Naive B cell (primary cell): ENCODE measurements around the gene RBPJ. TPM values are rescaled to one million over a fixed set of nuclear protein-coding genes. Genes with fewer than 3 reads are reported as not detected.

ENCODE experiments used
- ATAC-seq, 2 donors: fragments of 150-1000 bp; cut with Tn5 transposase; 2 replicates each; pipeline ENCODE4 v1.10.0; 2021; ENCODE audit warnings: low read depth in 2 of 2, mild to moderate bottlenecking in 2 of 2, moderate library complexity in 2 of 2
- DNase-seq: peaks from one replicate; pipeline ENCODE4 v3.0.0; 2022
- H3K27ac Mint-ChIP-seq, 6 donors: one replicate each; pipeline ENCODE4 v1.8.0; 2020 to 2022; ENCODE audit warnings: mild to moderate bottlenecking in 6 of 6, mixed read lengths in 6 of 6, moderate library complexity in 5 of 6, inconsistent platforms in 2 of 6
- H3K27me3 Mint-ChIP-seq, 3 donors: one replicate each; pipeline ENCODE4 v1.8.0; 2021 to 2022; ENCODE audit warnings: mixed read lengths in 3 of 3, mild to moderate bottlenecking in 1 of 3
- H3K36me3 Mint-ChIP-seq, 2 donors: one replicate each; pipeline ENCODE4 v1.8.0; 2020 to 2022; ENCODE audit warnings: mixed read lengths in 2 of 2, inconsistent platforms in 1 of 2, mild to moderate bottlenecking in 1 of 2
- H3K4me1 Mint-ChIP-seq, 3 donors: one replicate each; pipeline ENCODE4 v1.8.0; 2020 to 2022; ENCODE audit warnings: mixed read lengths in 3 of 3, inconsistent platforms in 1 of 3, mild to moderate bottlenecking in 1 of 3, moderate library complexity in 1 of 3
- H3K4me3 Mint-ChIP-seq, 8 donors: one replicate each; pipeline ENCODE4 v1.8.0; 2020 to 2022; ENCODE audit warnings: mild to moderate bottlenecking in 8 of 8, mixed read lengths in 8 of 8, moderate library complexity in 8 of 8, inconsistent platforms in 2 of 8
- H3K9me3 Mint-ChIP-seq, 7 donors: one replicate each; pipeline ENCODE4 v1.8.0; 2020 to 2022; ENCODE audit warnings: mixed read lengths in 7 of 7, mild to moderate bottlenecking in 5 of 7, inconsistent platforms in 2 of 7, moderate library complexity in 1 of 7
- polyA plus RNA-seq, 6 donors: library from polyadenylated mRNA; unstranded; fragments of 300-500 nt; fragmentation: Illumina TruSeq; gene quantifications; one replicate each; pipeline ENCODE4 v1.2.3, GENCODE V29; 2021; ENCODE audit warnings: low read depth in 6 of 6

RBPJ gene
- polyA plus RNA-seq = 10 to 100 TPM; 35.7 to 82.1 (median 49.6) TPM

- H3K9me3 Mint-ChIP-seq = peaks cover 0 to 7% (median 2%) of the 10 kb centered on the region in 7 donors
- H3K27me3 Mint-ChIP-seq = no peaks in the 10 kb centered on the region
- H3K36me3 Mint-ChIP-seq = peaks cover 0 to 7% of the 10 kb centered on the region in 2 donors
- peak within 1 kb of the TSS; percentile 97 to 99 (median 98) for H3K27ac Mint-ChIP-seq
- H3K4me3 Mint-ChIP-seq = peak within 1 kb of the TSS; percentile 91 to 99 (median 98)
- H3K4me1 Mint-ChIP-seq = peaks cover 25 to 34% (median 30%) of the 10 kb centered on the region in 3 donors
- peak; percentile 84 for DNase-seq
- peak; percentile 39 to 43 for ATAC-seq
Measured at GRCh38 chr4:26320538-26321372, at the start of gene RBPJ. RBPJ (plus strand) TSS chr4:26321014; CDS start chr4:26321029, 15 bp downstream.

- ATAC-seq = no peak
- no peak overlapping the region for H3K4me3 Mint-ChIP-seq
- H3K27me3 Mint-ChIP-seq = peaks cover 14 to 38% (median 21%) of the 10 kb centered on the region in 3 donors
- no peak for DNase-seq
- H3K9me3 Mint-ChIP-seq = peaks cover 0 to 2% (median 0%) of the 10 kb centered on the region in 7 donors
- no peak overlapping the region for H3K27ac Mint-ChIP-seq
- H3K36me3 Mint-ChIP-seq = no peaks in the 10 kb centered on the region
- H3K4me1 Mint-ChIP-seq = peaks cover 0 to 4% (median 1%) of the 10 kb centered on the region in 3 donors
Measured at GRCh38 chr4:26271703-26272102, 49.1 kb upstream of the RBPJ start.

GRCh38 chr4:26272654-26273615, 47.9 kb upstream of the RBPJ start:
- DNase-seq (no peak), ATAC-seq (no peak)
- Mint-ChIP-seq H3K9me3 (peaks cover 0 to 2% (median 0%) of the 10 kb centered on the region in 7 donors), H3K36me3 (no peaks in the 10 kb centered on the region), H3K27ac (no peak overlapping the region), H3K4me3 (no peak overlapping the region), H3K4me1 (peaks cover 0 to 4% (median 1%) of the 10 kb centered on the region in 3 donors), H3K27me3 (peaks cover 14 to 36% (median 21%) of the 10 kb centered on the region in 3 donors)

GRCh38 chr4:26273616-26273980, 47.2 kb upstream of the RBPJ start:
- H3K9me3 Mint-ChIP-seq = peaks cover 0 to 2% (median 0%) of the 10 kb centered on the region in 7 donors
- no peak for DNase-seq
- H3K4me1 Mint-ChIP-seq = peaks cover 0 to 4% (median 1%) of the 10 kb centered on the region in 3 donors
- no peak for ATAC-seq
- H3K27me3 Mint-ChIP-seq = peaks cover 14 to 36% (median 21%) of the 10 kb centered on the region in 3 donors
- H3K4me3 Mint-ChIP-seq = no peak overlapping the region
- H3K27ac Mint-ChIP-seq = peak overlapping the region in 1 of 6 donors; percentile 42
- H3K36me3 Mint-ChIP-seq = no peaks in the 10 kb centered on the region

DNA sequence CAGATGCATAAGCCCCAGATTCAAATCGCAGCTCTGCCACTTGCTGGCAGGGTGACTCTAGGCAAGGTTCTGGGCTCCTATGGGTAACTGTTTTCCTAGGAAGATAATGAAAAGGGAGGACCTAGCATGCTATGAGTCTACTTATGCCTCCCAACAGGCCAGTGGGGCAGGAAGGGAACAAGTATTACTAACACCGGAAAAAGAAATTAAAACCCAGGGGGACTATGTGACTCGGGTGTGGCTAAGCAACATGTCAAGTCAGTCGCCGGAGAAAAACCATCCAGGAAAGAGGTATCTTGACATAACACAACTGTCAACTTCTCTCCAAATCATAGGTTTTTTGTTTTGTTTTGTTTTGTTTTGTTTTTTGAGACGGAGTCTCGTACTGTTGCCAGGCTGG, 45.5 kb upstream of the RBPJ start:
- Mint-ChIP-seq H3K9me3 (peaks cover 0 to 2% (median 0%) of the 10 kb centered on the region in 7 donors), H3K4me1 (peaks cover 0 to 4% (median 1%) of the 10 kb centered on the region in 3 donors), H3K27me3 (peaks cover 10 to 26% (median 16%) of the 10 kb centered on the region in 3 donors), H3K36me3 (no peaks in the 10 kb centered on the region), H3K27ac (peak overlapping the region in 1 of 6 donors; percentile 69), H3K4me3 (no peak overlapping the region)
- no peak for DNase-seq
- no peak for ATAC-seq

- ATAC-seq (no peak), DNase-seq (no peak)
- Mint-ChIP-seq H3K4me3 (no peak overlapping the region), H3K36me3 (no peaks in the 10 kb centered on the region), H3K27ac (no peak overlapping the region), H3K9me3 (no peaks in the 10 kb centered on the region), H3K27me3 (peaks cover 0 to 7% (median 0%) of the 10 kb centered on the region in 3 donors), H3K4me1 (no peaks in the 10 kb centered on the region)
Measured at GRCh38 chr4:26279446-26279845, 41.4 kb upstream of the RBPJ start.

DNA sequence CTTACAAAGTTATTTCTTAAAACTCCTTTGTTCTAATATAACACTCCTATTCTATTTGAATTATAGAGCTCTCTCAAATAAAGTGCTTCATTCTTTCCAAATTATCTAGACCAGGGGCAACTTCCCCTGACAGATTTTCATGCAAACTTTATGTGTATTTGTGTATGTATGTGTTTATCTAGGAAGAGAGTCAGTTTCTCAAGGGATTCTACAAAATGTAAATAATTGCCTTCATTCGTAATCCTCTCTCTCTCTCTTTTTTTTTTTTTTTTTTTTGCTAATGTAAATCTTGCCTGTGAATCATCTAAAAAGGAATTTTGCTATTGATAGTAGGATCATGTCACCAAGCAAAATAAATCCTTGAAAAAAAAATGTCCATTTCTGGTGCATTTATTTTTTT, 38.9 kb upstream of the RBPJ start:
- H3K27me3 Mint-ChIP-seq = no peaks in the 10 kb centered on the region
- H3K36me3 Mint-ChIP-seq = peaks cover 0 to 4% of the 10 kb centered on the region in 2 donors
- H3K9me3 Mint-ChIP-seq = no peaks in the 10 kb centered on the region
- H3K4me3 Mint-ChIP-seq = no peak overlapping the region
- no peak for ATAC-seq
- no peak overlapping the region for H3K27ac Mint-ChIP-seq
- no peak for DNase-seq
- no peaks in the 10 kb centered on the region for H3K4me1 Mint-ChIP-seq

GRCh38 chr4:26284536-26284935, 36.3 kb upstream of the RBPJ start:
- Mint-ChIP-seq H3K27me3 (no peaks in the 10 kb centered on the region), H3K27ac (no peak overlapping the region), H3K9me3 (no peaks in the 10 kb centered on the region), H3K4me3 (no peak overlapping the region), H3K4me1 (peaks cover 0 to 6% (median 3%) of the 10 kb centered on the region in 3 donors), H3K36me3 (peaks cover 0 to 4% of the 10 kb centered on the region in 2 donors)
- ATAC-seq (no peak), DNase-seq (no peak)

GRCh38 chr4:26285272-26285671, 35.5 kb upstream of the RBPJ start:
- DNase-seq = no peak
- no peak for ATAC-seq
- Mint-ChIP-seq H3K9me3 (no peaks in the 10 kb centered on the region), H3K27ac (no peak overlapping the region), H3K4me1 (peaks cover 0 to 6% (median 3%) of the 10 kb centered on the region in 3 donors), H3K36me3 (peaks cover 0 to 4% of the 10 kb centered on the region in 2 donors), H3K4me3 (peak overlapping the region in 1 of 8 donors; percentile 52), H3K27me3 (no peaks in the 10 kb centered on the region)

- Mint-ChIP-seq H3K4me1 (peaks cover 0 to 6% (median 3%) of the 10 kb centered on the region in 3 donors), H3K27me3 (peaks cover 0 to 5% (median 0%) of the 10 kb centered on the region in 3 donors), H3K27ac (peak overlapping the region in 1 of 6 donors; percentile 81), H3K36me3 (peaks cover 0 to 4% of the 10 kb centered on the region in 2 donors), H3K4me3 (no peak overlapping the region), H3K9me3 (no peaks in the 10 kb centered on the region)
- no peak for DNase-seq
- peak; percentile 30 to 56 for ATAC-seq
Measured at GRCh38 chr4:26287756-26288155, 33.1 kb upstream of the RBPJ start.

GRCh38 chr4:26288355-26288909, 32.4 kb upstream of the RBPJ start:
- ATAC-seq (peak; percentile 23 to 54), DNase-seq (no peak)
- Mint-ChIP-seq H3K4me1 (peaks cover 0 to 6% (median 3%) of the 10 kb centered on the region in 3 donors), H3K27ac (peak overlapping the region in 2 of 6 donors; percentile 36 to 40), H3K36me3 (peaks cover 0 to 4% of the 10 kb centered on the region in 2 donors), H3K27me3 (peaks cover 0 to 5% (median 0%) of the 10 kb centered on the region in 3 donors), H3K9me3 (no peaks in the 10 kb centered on the region), H3K4me3 (no peak overlapping the region)

- H3K4me1 Mint-ChIP-seq = peaks cover 0 to 6% (median 3%) of the 10 kb centered on the region in 3 donors
- ATAC-seq (no peak), DNase-seq (no peak)
- no peak overlapping the region for H3K27ac Mint-ChIP-seq
- peaks cover 4 to 5% (median 5%) of the 10 kb centered on the region in 3 donors for H3K27me3 Mint-ChIP-seq
- H3K4me3 Mint-ChIP-seq = no peak overlapping the region
- peaks cover 0 to 4% of the 10 kb centered on the region in 2 donors for H3K36me3 Mint-ChIP-seq
- no peaks in the 10 kb centered on the region for H3K9me3 Mint-ChIP-seq
Measured at GRCh38 chr4:26289401-26289800, 31.4 kb upstream of the RBPJ start.

DNA sequence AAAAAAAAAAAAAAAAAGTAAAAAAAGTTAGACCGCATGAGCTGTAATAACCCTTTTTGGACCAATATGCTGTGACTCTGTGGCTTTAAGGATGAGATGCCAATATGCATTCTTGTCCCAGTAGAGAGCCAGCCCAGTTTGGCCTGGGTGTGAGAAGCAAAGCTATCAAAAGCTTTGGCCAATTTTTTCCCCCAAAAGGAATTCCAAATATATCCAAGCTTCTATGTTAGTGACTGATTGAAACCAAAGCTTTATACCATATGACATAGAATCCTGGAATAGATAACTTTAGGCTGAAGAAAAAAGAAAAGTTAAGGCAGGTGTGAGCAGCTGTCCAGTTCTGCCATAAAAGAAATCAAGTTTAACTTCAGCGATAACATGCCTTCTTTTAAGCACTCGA, 30.5 kb upstream of the RBPJ start:
- peaks cover 0 to 6% (median 3%) of the 10 kb centered on the region in 3 donors for H3K4me1 Mint-ChIP-seq
- H3K4me3 Mint-ChIP-seq = no peak overlapping the region
- H3K27ac Mint-ChIP-seq = no peak overlapping the region
- ATAC-seq (no peak), DNase-seq (no peak)
- H3K27me3 Mint-ChIP-seq = peaks cover 11 to 13% (median 12%) of the 10 kb centered on the region in 3 donors
- H3K9me3 Mint-ChIP-seq = no peaks in the 10 kb centered on the region
- H3K36me3 Mint-ChIP-seq = peaks cover 0 to 4% of the 10 kb centered on the region in 2 donors
